Fibroblast of skin of abdomen (primary cell): Measurements from ENCODE around the gene OBSCN.

Experiments
- DNase-seq: peaks from one replicate; pipeline ENCODE4 v3.0.0-alpha.2; 2013

Gene OBSCN

DNA sequence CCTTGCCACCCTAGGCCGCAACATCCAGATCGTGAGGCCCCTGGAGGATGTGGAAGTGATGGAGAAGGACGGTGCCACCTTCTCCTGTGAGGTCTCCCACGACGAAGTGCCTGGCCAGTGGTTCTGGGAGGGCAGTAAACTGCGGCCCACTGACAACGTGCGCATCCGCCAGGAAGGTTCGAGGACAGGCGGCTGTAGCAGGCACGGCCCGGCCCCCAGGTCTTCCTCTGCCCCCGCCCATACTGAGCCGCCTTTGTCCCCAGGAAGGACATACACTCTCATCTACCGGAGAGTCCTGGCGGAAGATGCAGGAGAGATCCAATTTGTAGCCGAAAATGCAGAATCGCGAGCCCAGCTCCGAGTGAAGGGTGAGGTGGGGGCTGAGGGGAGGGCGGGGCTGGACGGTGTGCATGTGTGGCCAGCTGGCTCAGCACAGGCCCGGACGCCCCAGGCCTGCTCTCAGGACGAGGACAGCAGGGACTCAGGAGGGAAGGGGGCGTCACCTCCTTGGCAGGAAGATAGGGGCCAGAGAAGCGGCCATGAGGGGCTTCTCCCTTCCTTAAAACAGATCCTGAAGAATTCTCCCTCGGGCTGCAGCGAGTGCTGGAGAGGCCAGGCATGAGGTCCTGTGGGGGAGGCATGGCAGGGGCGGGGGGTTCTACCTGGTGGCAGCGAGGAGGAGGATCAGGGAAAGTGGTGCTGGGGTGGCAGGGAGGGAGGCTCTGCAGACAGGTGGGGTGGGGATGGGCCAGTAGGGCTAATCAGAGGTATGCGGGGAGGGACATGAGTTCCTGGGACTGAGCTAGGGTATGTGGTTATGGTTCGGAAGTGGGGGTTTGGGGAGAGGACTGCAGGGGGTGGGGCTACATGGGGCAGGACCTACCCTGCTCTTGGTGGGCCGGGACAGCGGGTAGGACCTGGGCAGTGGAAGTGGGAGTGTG lies 69.9 kb downstream of the OBSCN start:
- no peak for DNase-seq

DNA sequence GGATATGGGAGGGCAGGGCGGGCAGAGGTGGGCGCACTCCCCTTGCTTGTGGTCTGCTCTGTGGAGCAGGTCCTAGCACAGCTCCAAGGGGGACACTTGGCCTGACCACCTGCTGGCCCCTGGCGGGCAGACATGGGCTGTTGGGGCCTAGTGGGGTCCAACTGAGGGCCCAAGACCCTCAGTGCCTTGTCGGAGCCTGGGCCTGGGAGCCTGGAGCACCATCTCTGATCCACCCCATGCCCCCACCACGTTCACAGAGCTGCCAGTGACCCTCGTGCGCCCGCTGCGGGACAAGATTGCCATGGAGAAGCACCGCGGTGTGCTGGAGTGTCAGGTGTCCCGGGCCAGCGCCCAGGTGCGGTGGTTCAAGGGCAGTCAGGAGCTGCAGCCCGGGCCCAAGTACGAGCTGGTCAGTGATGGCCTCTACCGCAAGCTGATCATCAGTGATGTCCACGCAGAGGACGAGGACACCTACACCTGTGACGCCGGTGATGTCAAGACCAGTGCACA lies 70.6 kb downstream of the OBSCN start:
- DNase-seq = no peak

DNA sequence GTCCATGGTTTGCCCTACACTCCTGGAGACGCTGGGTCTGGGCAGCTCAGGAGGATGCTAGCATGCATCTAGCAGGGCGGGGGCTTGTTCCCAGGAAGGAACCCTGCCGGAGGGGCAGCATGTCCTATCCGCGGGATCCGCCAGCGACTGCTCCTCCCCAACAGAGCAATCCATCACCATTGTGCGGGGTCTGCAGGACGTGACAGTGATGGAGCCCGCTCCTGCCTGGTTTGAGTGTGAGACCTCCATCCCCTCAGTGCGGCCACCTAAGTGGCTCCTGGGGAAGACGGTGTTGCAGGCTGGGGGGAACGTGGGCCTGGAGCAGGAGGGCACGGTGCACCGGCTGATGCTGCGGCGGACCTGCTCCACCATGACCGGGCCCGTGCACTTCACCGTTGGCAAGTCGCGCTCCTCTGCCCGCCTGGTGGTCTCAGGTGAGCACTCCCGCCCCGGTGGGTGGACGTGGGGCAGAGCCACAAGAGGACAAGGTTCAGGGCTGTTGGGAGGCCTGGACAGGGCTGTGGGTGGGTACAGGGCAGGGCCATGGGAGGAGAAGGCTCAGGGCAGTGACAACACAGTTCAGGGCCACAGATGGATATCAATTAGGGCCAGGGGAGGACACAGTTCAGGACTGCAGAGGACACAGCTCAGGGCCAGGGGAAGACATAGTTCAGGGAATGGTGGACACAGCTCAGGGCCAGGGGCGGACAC lies 71.3 kb downstream of the OBSCN start:
- no peak for DNase-seq

DNA sequence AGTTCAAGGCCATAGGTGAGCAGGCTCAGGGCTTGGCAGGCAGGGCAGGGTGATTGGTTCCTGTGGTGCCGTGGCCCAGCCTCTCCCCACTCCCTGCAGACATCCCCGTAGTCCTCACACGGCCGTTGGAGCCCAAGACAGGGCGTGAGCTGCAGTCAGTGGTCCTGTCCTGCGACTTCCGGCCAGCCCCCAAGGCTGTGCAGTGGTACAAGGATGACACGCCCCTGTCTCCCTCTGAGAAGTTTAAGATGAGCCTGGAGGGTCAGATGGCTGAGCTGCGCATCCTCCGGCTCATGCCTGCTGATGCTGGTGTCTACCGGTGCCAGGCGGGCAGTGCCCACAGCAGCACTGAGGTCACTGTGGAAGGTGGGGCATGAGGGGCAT lies 71.9 kb downstream of the OBSCN start:
- no peak for DNase-seq

DNA sequence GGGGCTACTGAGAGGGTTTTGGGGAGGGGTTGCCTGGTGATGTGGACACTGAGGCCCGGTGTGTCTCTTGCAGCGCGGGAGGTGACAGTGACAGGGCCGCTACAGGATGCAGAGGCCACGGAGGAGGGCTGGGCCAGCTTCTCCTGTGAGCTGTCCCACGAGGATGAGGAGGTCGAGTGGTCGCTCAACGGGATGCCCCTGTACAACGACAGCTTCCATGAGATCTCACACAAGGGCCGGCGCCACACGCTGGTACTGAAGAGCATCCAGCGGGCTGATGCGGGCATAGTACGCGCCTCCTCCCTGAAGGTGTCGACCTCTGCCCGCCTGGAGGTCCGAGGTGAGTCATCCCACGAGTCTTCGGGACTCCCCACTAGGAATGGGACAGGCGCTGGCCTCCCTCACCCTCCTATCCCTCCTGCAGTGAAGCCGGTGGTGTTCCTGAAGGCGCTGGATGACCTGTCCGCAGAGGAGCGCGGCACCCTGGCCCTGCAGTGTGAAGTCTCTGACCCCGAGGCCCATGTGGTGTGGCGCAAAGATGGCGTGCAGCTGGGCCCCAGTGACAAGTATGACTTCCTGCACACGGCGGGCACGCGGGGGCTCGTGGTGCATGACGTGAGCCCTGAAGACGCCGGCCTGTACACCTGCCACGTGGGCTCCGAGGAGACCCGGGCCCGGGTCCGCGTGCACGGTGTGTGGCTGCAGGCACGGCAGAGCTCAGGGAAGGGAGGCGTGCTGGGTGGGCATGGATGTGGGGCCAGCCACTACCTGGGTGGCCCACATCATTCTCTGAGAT lies 72.5 kb downstream of the OBSCN start:
- DNase-seq = no peak

DNA sequence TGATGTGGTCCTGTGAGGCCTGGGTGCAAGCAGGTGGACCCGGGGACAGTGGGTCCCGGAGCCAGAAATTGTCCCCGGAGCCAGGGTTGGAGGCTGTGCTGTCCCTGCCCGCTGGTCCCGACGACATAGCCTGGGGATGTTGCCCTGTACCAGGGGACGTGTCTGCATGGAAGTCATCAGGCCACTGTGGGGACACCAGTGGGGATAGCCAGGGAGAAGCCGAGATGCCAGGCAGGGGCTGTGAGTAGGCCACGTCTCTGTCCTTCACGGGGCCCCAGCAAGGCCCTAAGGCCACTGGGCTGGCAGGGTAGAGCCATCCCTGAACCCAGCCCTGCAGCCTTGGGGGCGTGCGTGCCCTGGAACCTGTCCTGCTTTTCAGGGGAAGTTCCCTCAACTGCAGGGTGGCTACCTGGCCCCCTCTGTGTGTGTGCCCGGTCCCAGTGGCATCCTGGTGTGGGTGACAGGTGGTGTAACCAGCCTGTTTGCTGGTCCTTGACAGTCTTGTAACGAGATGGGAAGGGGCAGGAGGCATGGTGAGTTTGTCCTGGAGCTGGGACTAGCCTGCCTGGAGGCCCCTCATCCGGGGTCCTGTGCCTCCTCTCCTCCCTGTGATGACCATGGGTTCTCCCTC lies 73.2 kb downstream of the OBSCN start:
- no peak for DNase-seq

DNA sequence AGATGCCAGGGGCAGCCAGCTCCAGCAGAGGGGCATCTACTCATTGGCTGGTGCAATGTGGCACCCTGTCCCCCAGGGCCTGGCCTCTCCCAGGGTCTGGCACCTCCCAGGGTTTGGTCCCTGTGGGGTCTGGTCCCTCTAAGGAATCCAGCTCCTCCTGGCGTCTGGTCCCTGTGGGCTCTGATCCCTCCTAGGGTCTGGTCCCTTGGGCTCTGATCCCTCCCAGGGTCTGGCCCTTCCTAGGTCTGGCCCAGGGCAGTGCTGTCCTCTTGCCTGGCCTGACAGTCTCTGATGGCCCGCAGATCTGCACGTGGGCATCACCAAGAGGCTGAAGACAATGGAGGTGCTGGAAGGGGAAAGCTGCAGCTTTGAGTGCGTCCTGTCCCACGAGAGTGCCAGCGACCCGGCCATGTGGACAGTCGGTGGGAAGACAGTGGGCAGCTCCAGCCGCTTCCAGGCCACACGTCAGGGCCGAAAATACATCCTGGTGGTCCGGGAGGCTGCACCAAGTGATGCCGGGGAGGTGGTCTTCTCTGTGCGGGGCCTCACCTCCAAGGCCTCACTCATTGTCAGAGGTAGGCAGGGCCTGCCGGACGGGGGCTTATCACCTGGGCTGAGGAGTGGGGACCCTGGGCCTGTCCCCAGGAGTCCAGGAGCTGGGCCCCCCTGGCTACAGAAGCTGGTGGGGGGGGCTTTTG lies 73.9 kb downstream of the OBSCN start:
- no peak for DNase-seq

DNA sequence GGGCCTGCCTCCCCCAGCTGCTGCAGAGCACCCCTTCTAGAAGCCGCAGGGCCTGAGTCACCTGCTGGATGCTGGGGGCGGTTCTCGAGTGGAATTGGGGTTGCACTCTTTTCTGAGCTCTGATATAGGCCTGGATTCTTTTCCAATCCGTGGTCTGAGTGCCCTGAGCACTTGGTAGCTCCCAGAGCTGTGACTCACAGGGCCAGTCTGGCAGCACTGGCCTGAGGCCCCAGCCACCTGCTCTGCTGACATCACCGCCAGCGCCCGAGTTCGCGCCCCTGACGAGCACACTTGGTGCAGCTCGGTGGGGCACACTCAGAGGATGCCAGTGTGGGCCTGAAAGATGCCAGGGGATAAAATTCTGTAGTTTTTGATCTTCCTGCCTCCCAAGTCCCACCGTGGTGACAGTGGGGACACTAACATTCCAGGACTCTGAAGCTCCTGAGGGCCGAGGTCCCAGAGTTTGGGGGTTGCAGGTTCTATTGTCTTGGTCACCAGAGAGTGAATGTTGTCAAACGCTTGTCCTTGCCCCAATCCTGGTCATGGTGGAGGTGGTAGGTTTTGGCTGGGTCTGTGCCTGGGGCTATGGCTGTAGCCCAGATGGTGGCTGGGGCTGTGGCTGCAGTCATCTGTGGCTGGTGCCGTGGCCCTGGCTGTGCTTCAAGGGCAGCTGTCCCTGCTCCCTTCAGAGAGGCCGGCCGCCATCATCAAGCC lies 74.6 kb downstream of the OBSCN start:
- no peak for DNase-seq

DNA sequence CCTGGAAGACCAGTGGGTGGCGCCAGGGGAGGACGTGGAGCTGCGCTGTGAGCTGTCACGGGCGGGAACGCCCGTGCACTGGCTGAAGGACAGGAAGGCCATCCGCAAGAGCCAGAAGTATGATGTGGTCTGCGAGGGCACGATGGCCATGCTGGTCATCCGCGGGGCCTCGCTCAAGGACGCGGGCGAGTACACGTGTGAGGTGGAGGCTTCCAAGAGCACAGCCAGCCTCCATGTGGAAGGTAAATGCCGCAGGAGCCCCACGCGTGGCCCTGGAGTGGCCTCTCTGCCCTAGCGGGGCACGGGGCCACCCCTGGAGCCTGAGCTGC lies 75.2 kb downstream of the OBSCN start:
- DNase-seq = no peak

DNA sequence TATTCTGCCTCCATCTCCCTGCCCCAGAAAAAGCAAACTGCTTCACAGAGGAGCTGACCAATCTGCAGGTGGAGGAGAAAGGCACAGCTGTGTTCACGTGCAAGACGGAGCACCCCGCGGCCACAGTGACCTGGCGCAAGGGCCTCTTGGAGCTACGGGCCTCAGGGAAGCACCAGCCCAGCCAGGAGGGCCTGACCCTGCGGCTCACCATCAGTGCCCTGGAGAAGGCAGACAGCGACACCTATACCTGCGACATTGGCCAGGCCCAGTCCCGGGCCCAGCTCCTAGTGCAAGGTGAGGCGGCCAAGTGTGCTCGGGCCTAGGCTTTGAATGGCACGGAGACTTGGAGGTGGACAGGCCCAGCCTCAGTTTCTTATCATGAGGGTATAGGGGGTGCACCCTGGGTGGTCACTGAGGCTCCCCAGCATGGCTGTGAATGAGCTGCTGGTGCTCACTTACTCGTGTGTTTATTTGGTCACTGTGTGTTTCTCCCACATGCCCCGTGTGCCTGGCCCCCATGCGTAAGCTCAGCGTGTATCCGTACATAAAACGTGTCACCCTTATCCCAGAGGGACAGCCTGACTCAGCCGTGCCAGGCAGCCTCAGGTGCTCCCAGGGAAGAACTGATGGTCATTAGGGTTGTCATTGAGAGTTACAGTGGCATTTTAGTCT lies 75.8 kb downstream of the OBSCN start:
- no peak for DNase-seq

DNA sequence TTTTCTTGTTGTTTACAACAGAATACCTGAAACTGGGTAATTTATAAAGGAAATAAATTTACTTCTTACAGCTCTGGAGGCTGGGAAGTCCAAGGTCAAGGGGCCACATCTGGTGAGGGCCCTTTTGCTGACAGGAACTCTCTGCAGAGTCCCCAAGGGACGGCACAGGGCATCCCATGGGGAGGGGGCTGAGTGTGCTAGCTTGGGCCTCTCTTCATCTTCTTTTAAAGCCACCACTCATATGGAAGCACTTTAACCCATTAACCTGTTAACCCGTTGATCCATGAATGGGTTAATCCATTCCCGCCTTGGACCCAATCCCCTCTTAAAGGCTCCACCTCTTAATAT lies 76.3 kb downstream of the OBSCN start:
- DNase-seq = no peak

DNA sequence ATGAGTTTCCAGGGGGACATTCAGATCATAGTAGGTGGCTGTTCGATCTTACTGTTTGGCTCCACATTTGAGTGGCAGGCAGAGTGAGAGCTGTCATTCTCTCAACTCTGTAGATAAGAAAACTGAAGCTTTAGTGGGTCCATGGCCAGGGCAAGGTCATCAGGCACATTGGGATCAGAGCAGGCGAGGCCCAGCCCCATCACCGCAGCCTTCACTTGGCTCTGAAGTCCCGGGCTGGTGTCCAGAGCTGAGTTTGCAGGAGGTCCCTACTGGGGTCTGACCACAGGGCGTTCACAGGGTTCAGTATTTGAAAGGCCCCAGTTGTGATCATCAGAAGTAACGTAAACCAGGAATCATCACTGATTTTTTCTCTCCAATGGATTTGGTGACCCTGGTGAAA lies 76.7 kb downstream of the OBSCN start:
- no peak for DNase-seq

DNA sequence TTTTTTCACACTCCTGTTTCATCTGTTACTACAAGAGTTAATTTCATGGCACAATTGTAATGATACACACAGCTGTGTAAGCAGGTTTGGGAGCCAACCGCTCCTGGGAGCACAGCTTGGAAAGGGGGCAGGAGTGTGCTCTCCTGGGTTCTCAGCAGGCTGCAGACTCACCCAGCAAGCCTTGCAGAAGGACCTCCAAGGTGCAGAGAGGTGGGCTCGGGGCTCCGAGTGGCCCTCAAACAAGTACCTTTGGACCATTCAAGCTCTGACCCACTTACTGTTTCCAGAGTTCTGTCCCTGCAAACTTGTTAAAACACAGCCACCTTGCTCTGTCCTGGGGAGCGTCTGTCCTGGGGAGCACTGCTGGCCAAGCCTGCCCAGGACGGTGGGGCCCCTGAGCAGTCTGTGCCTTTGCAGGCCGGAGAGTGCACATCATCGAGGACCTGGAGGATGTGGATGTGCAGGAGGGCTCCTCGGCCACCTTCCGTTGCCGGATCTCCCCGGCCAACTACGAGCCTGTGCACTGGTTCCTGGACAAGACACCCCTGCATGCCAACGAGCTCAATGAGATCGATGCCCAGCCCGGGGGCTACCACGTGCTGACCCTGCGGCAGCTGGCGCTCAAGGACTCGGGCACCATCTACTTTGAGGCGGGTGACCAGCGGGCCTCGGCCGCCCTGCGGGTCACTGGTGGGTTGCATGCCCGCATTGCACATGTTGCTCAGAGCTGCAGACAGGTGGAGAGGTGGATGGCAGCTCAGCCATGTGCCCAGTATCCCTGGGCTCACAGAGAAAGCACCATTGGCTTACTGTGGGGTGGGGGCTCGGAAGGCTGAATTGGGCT lies 78.0 kb downstream of the OBSCN start:
- no peak for DNase-seq

DNA sequence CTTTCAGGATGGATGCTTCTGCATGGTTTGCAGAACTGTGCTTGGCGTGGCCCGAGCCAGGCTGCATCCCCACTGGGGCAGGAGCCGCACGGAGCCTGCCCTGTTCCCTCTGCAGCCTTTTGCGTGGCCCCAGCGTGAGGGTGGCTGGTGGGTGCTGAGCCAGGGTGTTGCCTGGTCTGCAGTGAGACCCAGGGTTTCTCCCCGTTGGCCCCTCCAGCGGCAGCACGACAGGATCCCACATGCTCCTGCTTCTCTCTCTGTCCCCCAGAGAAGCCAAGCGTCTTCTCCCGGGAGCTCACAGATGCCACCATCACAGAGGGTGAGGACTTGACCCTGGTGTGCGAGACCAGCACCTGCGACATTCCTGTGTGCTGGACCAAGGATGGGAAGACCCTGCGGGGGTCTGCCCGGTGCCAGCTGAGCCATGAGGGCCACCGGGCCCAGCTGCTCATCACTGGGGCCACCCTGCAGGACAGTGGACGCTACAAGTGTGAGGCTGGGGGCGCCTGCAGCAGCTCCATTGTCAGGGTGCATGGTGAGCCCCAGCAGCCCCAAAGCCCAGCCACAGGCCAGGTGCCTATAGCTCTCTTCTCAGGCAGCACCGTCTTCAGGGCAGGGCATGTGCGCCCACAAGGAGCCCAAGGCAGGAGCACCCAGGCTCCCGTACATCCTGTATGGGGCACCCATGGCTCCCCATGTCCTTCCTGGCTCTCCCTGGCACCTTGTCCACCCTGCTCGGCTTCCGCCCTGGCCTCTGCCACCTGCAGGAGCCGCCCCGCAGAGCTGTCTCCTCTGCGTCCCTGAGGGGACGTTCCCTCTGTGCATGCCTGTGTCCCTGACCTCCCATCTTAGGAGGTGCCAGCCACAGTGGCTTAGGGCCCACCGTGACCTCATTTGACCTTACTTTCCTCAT lies 78.9 kb downstream of the OBSCN start:
- no peak for DNase-seq

DNA sequence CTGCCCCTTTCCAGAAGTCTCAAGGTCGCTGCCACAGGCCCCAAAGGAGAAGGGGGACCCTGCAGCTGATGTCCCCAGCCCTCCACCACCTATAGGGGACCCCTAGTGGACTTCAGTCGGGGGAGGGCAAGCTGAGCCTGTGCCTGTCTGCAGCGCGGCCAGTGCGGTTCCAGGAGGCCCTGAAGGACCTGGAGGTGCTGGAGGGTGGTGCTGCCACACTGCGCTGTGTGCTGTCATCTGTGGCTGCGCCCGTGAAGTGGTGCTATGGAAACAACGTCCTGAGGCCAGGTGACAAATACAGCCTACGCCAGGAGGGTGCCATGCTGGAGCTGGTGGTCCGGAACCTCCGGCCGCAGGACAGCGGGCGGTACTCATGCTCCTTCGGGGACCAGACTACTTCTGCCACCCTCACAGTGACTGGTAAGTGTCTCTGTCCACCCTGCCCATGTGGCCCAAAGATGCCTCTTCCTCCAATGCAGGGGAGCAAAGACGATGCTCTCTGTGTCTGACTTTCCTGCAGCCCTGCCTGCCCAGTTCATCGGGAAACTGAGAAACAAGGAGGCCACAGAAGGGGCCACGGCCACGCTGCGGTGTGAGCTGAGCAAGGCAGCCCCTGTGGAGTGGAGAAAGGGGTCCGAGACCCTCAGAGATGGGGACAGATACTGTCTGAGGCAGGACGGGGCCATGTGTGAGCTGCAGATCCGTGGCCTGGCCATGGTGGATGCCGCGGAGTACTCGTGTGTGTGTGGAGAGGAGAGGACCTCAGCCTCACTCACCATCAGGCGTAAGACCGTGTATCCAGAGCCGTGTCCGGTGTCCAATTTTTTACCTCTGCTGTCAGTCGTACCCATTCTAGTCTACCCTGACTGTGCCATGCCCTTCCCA lies 79.9 kb downstream of the OBSCN start:
- no peak for DNase-seq

DNA sequence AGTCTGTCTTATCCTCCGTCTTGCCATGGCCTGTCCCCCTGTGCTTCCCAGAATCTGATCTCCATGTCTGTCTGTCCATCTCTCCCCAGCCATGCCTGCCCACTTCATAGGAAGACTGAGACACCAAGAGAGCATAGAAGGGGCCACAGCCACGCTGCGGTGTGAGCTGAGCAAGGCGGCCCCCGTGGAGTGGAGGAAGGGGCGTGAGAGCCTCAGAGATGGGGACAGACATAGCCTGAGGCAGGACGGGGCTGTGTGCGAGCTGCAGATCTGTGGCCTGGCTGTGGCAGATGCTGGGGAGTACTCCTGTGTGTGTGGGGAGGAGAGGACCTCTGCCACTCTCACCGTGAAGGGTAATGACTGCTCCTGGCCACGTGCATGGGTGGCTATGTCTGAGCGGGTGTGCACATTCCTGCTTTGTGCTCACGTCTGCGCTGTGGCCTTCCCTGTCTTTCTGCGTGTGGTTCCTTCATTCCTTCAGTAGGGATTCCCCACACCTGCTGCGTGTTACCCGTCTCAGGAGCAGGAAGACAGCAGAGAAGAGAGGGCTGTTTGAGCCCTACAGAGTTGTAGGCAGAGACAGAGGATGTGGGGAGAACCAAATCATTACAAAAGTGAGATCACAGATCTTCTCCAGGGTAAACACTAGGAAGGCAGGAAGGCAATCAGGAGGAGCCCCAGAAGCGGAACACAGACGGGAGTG lies 80.8 kb downstream of the OBSCN start:
- DNase-seq = no peak

DNA sequence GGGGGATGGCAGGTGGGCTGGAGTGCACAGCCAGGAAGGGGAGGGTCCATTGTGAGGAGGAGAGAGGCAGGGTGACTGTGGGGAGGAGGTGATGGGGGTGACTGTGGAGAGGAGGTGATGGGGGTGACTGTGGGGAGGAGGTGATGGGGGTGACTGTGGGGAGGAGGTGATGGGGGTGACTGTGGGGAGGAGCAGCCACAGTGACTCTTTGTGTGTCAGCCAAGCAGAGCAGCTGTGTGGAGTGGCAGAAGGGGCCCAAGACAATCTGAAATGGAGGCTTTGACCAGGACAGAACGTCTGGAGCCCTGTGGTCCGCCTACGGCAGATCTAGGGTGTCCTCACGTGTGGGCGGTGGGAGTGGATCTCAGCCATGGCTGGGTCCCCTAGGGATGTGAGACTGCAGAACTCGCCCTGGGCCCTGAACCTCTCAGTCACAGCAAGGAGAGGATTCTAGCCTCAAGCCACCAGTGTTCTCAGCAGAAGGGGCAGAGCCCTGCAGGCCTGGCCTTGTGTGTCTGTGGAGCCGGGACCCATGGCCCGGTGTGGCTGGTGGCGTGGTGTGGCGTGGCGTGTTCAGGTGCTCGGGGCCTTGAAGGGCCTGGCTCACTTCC lies 81.5 kb downstream of the OBSCN start:
- DNase-seq = no peak
